ACHN (cell line): ENCODE results near the gene LCN1.

Source experiments
- DNase-seq: peaks from one replicate; pipeline ENCODE4 v3.0.0-alpha.2; 2015
- in situ Hi-C: cut with HindIII; loops from 2 replicates; pipeline ENCODE4 v1.10.0; 2017; ENCODE audit warnings: low sequenced_read_pairs, low pct_ligation_motif_present, low pct_unique_long_range_greater_than_20kb

LCN1 gene

GRCh38 chr9:135487281-135488012, 33.8 kb upstream of the LCN1 start:
- in situ Hi-C loops: no loop called here
- no peak for DNase-seq

- in situ Hi-C loops: no loop called here
Measured at GRCh38 chr9:135488013-135488330, 33.3 kb upstream of the LCN1 start.

GRCh38 chr9:135488527-135488926, 32.7 kb upstream of the LCN1 start:
- DNase-seq: no peak
- in situ Hi-C loops: no loop called here

More at GRCh38 chr9:135488013-135488330, 33.3 kb upstream of the LCN1 start:
- no peak for DNase-seq

GRCh38 chr9:135489188-135489906, 31.9 kb upstream of the LCN1 start:
- no peak for DNase-seq
- in situ Hi-C loops: no loop called here

- DNase-seq: no peak
- in situ Hi-C loops: no loop called here
Measured at GRCh38 chr9:135490166-135490870, 30.9 kb upstream of the LCN1 start.

- DNase-seq: peak; percentile 10
- in situ Hi-C loops: no loop called here
Measured at GRCh38 chr9:135490980-135491464, 30.2 kb upstream of the LCN1 start.

- in situ Hi-C loops: no loop called here
- DNase-seq: no peak
Measured at GRCh38 chr9:135491764-135492163, 29.5 kb upstream of the LCN1 start.

- DNase-seq: no peak
- in situ Hi-C loops: no loop called here
Measured at GRCh38 chr9:135492886-135493669, 28.2 kb upstream of the LCN1 start.

- in situ Hi-C loops: no loop called here
- no peak for DNase-seq
Measured at GRCh38 chr9:135494791-135495559, 26.3 kb upstream of the LCN1 start.

GRCh38 chr9:135498381-135499126, 22.7 kb upstream of the LCN1 start:
- DNase-seq: no peak
- in situ Hi-C loops: no loop called here

- in situ Hi-C loops: no loop called here
- peak; percentile 83 for DNase-seq
Measured at GRCh38 chr9:135499326-135500070, 21.7 kb upstream of the LCN1 start.

- DNase-seq: peak; percentile 49
- in situ Hi-C loops: no loop called here
Measured at GRCh38 chr9:135500071-135500524, 21.1 kb upstream of the LCN1 start.

- peak; percentile 86 for DNase-seq
- in situ Hi-C loops: no loop called here
Measured at GRCh38 chr9:135500525-135501260, 20.5 kb upstream of the LCN1 start, which contains the start of gene MRPS2. TSS of gene MRPS2 (plus strand) at chr9:135500682. CDS start at chr9:135500711, 29 bp downstream.

GRCh38 chr9:135501261-135502167, 19.7 kb upstream of the LCN1 start:
- peak; percentile 62 for DNase-seq
- in situ Hi-C loops: no loop called here
